ENCODE results near the gene BRD1. TPM values are rescaled to one million over a fixed set of nuclear protein-coding genes. Genes with fewer than 3 reads are reported as not detected.

BRD1 gene
- total RNA-seq, 2 experiments from 2014 or later = 29.1 to 31.2 TPM

DNA sequence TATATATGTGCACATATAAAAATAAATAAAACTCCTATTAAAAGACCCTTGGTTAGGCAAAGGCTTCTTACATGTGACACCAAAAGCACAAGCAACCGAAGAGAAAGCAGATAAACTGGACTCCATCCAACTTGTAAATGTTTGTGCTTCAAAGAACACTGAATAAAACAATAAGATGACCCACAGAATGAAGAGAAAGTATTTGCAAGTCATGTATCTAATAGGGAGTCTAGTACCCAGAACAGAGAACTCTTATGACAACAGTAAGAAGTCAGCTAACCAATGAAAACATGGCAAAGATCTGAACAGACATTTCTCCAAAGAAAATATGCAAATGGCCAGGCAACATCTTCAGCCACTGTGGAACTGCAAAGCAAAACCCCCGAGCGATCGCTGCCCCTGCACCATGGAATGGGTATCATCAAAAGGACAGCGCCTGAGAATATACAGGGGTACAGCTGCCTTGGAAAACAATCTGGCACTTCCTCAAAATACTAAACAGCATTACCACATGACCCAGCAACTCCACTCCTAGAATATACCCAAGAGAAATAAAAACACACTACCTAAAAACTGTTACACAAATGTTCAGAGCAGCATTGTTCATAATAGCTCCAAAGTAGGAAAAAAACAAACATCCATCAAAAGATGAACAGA is 17.2 kb downstream of the BRD1 start:
- CTCF ChIA-PET = no interaction called here
- POLR2A ChIA-PET = no interaction called here

DNA sequence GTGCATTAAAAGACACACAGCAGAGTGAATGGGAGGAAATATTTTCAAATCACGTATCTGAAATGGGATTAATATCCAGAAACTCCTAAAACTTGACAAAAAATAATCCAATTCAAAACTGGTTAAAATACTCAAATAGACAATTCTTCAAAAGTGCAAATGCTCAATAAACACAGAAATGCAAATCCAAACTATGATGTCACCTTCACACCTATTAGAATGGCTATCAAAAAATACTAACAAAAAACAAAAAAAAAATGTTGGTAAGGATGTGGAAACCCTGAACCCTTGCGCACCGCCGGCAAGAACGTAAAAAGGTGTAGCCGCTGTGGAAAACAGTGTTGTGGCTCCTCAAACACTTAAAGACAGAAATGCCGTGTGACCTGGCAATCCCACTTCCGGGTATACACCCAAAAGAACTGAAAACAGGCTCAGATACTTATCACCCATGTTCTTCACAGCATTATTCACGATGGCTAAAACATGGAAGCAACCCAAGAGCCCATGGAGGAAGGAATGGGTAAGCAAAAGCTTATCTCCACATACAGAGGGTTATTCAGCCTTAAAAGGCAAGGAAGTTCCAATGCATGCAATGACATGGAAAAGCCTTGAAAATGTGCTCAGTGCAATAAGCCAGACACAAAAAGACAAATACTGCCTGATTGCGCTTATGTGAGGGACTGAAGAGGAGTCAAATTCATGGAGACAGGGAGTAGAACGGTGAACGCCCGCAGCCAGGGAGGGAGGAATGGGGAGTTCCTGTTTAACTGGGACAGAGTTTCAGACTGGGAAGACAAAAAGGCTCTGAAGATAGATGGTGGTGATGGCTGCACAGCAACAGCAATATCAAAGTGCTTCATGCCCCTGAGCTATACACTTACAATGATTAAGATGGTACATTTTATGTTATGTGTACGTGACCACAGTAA is 19.6 kb downstream of the BRD1 start:
- POLR2A ChIA-PET = interaction anchor here (1.3 kb wide), 1 partner anchor 18 kb away, joined by 3 read pairs; no protein-coding TSS in a partner anchor
- CTCF ChIA-PET = no interaction called here

DNA sequence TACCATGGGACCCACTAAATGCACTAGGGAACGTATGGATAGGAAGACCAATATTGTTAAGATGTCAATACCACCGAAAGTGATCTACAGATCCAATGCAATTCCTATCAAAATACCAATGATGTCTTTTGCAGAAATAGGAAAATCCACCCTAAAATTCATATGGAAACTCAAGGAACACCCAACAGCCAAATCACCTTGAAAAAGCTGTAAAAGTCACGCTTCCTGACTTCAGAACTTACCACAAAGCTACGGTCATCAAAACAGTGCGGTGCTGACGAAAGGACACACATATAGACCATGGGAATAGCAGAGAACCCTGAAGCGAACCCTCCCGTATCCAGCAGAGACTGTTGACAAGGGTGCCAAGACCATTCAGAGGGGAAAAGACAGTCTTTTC is 20.5 kb downstream of the BRD1 start:
- ChIA-PET CTCF (no interaction called here), POLR2A (no interaction called here)

DNA sequence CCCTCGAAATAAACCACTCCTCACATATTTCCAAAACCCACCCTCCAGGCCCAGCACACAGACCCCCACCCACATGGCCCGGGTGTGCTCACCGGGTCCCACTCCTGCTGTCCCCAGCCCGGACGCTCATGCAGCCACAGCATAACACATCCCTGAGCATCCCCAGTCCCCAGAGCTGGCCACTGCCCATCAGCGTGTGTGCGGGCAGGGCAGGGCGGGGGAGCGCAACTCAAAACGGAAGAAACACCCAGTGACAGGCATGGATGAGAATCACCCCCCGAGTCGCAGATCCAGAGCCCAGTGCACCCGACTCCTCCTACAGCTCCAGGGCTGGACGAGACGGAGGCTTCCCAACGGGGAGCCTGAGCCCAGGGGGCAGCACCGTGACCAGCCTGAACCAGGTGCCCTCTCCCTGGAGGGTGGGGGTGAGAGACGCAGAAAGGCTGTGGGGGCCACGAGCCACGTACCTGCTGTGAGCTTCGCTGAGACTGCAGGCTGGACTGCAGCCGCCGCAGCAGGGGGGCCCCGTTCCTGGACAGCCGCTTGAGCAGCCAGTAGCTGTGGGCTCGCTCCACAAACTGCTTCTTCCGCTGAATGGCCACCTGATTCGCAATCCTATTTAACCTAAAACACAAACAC is 23.8 kb downstream of the BRD1 start:
- ChIA-PET POLR2A (no interaction called here), CTCF (interaction anchor here (1.5 kb wide), 1 partner anchor 17 kb away, joined by 3 read pairs; no protein-coding TSS in a partner anchor)

DNA sequence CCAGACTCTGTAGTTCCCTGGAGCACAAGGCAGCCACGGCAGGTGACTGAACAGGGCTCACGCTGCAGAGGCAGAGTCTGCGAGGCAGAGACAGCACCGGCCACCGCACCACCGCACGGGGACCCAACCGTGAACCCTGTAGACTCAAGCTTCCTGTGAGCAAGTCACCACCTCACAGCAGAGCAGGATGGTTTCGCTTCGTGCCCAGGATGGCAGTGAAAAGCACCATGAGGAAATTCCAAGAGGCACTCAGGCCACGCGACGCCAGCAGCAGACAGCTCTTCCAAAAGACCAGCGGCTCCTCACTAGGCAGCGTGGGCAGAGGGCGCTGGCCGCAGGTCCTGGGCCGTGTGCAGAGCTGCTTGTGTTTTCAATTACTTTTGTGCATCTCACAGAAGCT is 24.5 kb downstream of the BRD1 start:
- POLR2A ChIA-PET = no interaction called here
- CTCF ChIA-PET = no interaction called here

DNA sequence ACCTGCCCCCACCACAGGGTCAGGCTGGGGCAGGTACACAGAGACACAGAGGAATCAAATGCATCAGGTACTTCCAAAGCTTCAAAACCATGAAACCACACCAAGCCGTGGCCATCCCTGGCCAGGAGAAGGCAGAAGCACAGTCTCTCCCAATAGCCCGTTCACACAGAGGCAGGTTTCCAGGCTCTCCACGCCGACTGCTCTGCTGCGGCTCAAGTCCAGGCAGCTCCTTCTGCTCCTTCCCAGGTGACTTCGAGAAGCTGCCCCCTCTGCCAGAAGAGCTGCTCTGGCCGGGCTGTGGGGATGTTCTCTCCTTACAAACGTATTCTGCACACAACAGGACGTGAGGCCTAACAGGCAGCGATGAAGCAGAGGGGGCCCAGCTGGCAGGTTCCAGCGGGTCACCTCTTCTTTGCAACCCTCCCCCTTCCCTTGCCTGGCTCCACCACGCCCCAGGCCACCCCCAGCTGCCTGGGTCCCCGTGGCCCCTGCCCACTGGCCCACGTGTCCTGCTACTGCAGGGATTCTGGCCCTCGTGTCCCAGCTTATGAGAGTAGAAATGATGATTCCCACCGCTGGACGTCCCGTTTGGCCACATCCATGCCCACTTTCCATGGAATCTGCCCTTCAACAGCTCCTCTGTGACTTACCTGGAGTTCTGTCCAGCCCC is 26.1 kb downstream of the BRD1 start:
- ChIA-PET CTCF (no interaction called here), POLR2A (no interaction called here)

DNA sequence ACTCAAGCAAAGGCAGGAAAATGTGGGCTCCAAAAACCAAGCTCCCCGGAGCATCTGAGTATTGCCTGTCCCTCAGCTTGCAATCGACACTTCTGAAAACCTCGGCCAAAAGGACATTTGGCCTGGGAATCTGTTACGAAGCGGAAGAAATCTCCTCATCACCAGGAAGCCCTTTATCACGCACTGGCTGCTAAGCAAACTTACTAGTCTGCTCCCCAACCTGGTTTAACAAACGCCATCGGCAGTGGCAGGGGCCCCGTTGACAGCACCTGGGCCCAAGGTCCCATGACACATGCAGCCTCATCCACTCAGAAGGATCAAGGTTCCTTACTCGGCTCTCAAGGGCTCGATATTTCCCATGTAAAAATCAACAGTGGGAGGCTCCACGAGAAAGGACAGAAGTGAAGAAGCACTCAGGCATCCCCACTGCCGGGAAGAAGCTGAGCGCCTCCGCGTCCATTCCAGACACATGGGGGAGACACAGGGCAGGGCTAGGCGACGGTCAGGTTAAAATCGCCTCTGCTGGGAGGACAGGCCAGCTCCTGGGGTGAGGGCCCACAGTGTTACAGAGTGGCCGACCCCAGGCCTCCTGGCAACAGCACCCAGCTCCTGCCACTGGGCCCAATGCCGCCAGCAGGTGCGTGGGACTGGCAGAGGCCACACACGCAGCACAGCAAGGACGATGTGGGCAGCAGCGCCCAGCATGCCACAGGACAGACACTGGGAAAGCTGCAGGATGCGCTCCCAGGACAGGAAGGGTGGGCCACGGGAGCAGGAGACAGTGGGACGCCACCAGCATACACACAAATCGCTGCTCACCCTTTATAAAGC is 27.1 kb downstream of the BRD1 start:
- CTCF ChIA-PET = no interaction called here
- POLR2A ChIA-PET = no interaction called here

DNA sequence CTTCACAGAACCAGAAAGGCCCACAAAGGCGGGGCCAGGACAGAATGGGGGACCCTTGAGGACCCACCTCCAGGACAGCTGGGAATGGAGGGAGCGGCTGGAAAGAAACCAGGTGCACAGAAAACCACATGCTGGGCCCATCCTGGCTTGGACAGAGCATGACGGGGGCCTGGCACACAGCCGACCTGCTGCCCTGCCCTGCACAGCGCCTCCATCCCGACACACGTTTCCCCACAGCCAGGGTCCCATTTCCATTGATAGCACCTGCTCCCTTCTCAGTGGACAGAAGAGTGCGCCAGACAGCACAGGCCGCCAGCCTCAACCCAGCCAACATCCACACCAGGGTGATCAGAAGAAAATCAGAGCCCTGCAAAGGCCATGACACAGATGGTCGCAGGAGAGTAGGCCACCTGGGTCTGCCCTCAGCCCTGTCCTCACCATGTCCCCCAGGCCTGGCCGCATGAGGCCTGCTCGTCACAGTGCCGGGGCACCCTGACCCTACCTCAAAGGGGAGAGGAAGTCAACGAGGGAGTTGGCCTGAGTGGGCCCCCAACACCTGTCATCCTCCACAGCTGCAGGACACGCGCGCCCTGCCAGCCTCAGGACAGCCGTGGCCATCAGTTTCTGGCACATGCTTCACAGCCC is 28.1 kb downstream of the BRD1 start:
- POLR2A ChIA-PET = no interaction called here
- CTCF ChIA-PET = no interaction called here

DNA sequence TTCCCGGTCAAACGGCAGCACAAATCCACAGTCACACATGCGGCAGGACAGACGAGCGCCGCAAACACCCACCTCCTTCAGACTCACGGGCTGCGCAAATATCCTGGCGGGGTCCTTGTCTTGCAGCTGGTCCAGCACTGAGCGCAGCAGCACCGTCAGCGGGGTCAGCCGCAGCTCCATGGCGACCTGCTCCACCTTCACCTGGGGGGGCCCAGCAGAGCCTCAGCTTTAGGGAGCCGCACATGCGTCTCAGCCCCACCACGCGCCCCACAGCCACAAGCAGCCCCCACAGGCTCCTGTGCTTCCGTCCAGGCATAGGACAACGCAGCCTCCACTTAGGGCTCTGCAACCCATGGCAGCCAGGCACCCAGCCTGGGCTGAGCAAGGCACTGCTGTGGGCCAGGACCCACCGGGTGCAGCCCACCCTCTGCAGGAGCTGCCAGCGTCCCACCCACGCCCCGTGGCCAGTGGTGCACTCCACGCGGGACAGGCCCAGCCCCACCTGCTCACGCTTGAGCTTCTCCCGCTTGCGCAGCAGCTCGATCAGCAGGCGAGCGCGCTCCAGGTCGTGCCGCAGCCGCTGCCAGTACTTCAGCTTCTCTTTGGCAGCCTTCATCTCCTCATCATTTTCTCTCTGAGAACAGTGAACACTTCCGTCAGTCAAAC is 29.1 kb downstream of the BRD1 start:
- CTCF ChIA-PET = interaction anchor here (1.1 kb wide), 1 partner anchor 31 kb away, joined by 3 read pairs; no protein-coding TSS in a partner anchor
- POLR2A ChIA-PET = no interaction called here

DNA sequence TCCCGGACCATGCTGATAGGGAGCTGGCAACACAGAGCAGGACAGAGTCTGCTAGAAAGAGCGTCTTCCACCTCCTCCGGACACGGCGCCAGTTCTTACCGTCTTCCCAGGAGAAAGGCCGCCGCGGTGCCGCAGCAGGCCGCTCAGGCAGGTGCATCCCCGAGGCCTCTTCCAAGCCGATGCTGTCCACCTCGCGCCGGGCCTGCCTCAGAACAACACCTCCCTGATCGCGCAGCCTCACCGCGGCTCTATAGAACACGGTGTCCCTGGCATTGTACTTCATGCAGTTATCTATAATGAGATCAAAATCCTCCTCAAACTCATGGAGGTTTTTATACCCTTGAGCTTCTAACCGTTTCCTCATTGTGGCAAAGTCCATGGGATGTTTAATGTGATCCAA is 30.0 kb downstream of the BRD1 start:
- ChIA-PET CTCF (interaction anchor here (1.1 kb wide), 1 partner anchor 30 kb away, joined by 3 read pairs; no protein-coding TSS in a partner anchor), POLR2A (no interaction called here)

DNA sequence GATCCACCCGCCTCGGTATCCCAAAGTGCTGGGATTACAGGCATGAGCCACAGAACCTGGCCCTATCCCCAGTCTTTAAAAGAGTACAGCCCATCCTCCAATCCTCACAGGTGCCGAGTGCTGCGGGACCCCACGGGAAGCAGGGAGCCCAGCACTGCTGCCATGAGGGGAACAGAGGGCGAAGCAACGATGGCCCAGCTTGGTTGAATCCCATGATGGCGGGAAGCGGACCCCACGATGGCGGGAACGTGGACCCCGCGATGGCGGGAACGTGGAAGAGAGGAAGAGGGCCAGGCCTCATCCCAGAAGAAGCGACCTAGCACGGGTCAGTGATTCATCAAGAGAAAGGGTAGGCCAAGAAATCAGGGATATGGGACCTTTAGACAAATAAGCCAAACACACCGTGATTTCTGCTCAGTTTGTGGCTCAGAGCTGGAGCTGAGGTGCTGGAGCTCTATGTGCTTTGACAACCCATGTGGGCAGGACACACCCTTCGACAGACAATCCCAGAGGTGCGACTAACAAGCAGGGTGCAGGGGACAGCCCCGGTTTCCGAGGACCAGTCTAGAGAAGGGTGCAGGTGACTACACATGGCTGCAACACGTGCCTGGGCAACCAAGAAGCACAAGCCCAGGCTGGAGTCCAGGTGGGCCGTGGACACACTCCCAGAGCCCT is 30.9 kb downstream of the BRD1 start:
- ChIA-PET CTCF (no interaction called here), POLR2A (no interaction called here)

DNA sequence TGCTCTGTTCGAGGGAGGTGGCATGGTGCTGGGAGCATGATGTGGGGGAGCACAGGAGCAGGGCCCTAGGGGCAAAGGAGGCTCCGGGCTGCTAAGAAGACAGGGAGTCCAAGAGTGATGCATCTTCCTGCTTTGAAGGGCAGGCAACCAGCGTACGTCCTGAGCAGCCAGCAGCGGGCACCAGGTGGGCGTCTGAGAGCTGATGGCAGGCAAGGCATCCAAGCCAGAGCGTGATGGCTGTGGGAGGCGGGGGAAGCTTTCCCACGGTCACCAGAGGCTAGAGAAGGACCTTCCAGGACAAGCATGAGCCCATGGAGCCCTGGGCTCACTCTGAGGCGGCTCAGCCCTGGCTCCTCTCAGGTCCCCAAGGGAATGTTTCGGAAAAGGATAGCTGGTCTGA is 32.2 kb downstream of the BRD1 start:
- CTCF ChIA-PET = no interaction called here
- POLR2A ChIA-PET = no interaction called here

DNA sequence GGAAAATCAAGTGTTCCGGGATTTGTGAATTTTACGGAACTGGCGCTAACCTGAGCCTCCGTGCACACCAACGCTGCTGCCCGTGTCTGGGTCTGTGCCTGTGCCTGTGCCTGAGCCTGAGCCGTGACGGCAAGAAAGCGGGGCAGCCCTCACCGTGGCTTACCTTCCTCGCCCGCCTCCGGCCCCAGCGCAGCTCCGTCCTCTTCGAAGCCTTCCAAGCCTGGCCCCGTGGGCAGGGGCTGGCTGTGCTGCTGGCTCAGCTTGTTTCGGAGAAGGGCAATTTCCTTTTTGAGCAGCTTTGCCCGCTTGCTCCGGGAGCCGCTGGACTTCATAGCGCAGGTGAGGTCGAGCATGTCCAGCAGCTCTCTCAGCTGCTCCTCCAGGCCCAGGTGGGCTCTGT is 33.8 kb downstream of the BRD1 start:
- POLR2A ChIA-PET = no interaction called here
- CTCF ChIA-PET = no interaction called here

DNA sequence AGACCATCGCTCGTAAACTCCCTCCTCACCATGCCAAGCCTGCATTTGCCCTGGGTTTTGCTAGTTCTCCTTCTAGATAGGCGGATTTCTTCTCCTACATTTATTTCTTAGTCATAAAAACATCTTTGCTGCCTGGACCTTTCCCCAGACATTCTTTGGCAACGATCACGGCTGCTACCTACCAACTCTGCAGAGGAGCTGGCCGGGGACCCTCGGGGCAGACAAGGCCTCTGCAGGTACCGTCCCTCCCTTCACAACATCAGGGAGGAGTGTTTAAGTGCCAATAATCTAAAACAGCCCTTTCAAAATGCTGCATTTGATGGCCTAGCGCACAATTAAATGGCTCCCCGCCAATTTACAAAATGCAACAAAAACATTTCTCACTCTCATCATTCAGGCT is 34.4 kb downstream of the BRD1 start:
- CTCF ChIA-PET = no interaction called here
- POLR2A ChIA-PET = no interaction called here

DNA sequence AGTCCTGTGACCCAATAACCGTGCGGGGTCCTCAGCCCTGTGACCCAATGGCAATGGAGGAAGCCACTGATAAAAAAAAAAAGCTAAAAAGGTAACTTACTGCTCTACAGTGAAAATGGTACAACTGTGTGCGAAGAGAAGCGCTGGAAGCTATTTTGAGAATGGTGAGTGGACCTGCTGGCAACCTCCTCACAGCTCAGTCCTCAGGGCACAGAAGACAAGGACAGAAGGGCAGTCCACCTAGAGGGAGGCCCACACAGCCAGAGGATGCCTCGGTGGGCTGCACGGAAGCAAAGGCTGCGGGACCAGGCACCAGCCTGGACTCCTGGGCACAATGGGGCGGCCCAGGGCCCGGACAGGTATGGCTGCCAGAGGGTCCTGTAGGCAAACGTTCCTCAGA is 35.6 kb downstream of the BRD1 start:
- POLR2A ChIA-PET = no interaction called here
- CTCF ChIA-PET = interaction anchor here (0.7 to 0.8 kb wide), 2 partner anchors 23 to 24 kb away, joined by 3 read pairs; no protein-coding TSS in a partner anchor

DNA sequence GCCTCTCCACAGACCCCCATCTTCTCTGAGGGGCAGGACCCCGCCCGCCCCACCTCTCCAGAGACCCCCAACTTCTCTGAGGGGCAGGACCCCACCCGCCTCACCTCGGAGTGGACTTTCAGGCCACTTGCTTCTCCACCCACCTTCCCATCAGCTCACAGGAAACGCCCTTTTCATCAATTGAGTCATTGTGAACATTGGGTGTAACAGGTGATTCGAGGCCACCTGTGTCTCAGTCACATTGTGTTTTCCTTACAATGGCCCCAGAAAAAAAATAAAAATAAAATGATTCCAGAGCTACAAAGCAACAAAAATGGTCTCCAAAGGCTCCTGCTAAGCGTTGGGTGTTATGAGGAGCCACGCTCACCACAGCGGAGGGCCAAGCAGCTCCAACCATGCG is 36.0 kb downstream of the BRD1 start:
- ChIA-PET POLR2A (no interaction called here), CTCF (interaction anchor here (0.7 to 1.9 kb wide), 2 partner anchors 24 to 25 kb away, joined by 3 to 5 read pairs; no protein-coding TSS in a partner anchor)

DNA sequence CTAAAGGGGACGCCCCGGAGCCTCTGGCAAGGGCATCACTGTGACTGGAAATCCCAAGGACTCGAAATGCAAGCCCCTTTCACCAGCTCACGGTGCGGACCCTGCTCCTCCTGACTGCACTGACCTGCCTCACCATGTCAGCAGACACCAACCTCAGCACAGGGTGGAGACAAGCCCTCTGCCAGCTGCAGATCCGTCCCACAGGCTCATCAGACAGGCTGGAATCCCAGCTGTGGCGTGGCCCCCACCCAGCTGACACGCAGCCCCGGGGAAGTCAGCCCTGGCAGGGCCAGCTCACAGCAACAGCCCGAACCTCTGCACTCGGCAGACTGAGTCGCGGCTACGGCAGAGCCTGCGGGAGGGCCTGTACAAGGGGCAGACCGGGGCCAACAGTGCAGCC is 36.8 kb downstream of the BRD1 start:
- CTCF ChIA-PET = interaction anchor here (1.0 to 1.9 kb wide), 2 partner anchors 11 to 24 kb away, joined by 3 to 5 read pairs; no protein-coding TSS in a partner anchor

More for the DNA sequence above, 36.8 kb downstream of the BRD1 start:
- POLR2A ChIA-PET = no interaction called here

Measured in activated CD8-positive, alpha-beta memory T cell treated with anti-CD3 and anti-CD28 coated beads for 36 hours (primary cell).